ENCODE data around the gene ZNF506. TPM values are rescaled to one million over a fixed set of nuclear protein-coding genes. Genes with fewer than 3 reads are reported as not detected.
"Not testable (repeated sequence)": the region's sequence is repeated elsewhere in the genome, so short reads cannot be mapped to it uniquely, and the experiment has no call there.

Gene ZNF506
- total and polyA plus RNA-seq, 2 donors (not counting 3 experiments of a cell fraction or from before 2014, with no cell fraction given) = 6.4 to 10.7 TPM

DNA sequence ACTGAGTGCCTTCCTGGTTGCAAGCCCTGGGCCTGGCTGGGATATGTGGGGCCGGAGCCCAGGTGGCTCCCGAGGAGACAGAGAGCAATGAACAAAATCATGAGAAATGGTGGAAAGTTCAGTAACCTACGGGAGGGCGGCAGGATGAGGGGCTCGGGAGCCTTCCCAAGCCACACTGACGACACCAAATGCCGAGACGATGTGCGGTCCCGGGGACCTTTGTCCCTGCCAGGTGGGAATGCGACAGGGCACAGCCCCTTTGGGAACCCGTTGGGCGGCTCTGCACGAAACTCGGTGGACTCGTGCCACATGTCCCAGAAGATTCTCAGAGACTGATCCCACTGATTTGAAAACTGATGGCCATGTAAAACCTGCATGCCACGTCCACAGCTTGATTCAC lies 76.9 kb downstream of the ZNF506 start:
- DNase-seq (ENCODE audit: low read depth, low spot score) = no peak
- dilution Hi-C loops (cut with MboI; ENCODE audit: extremely low pct_ligation_motif_present, low sequenced_read_pairs) = no loop called here
- intact Hi-C loops (cut with micrococcal nuclease) = no loop called here

DNA sequence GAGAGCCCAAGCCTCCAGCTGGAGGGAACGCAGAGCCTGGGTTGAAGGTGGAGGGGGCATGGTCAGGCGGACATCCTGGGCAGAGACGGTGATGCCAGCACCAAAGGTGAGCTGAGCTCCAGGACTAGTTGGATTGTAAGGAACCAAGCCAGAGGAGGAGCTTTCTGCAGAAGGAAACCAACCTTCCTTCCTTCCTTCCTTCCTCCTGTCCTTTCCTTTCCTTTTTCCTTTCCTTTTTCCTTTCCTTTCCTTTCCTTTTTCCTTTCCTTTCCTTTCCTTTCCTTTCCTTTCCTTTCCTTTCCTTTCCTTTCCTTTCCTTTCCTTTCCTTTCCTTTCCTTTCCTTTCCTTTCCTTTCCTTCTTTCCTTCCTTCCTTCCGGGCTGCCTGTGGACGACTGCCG lies 77.6 kb downstream of the ZNF506 start:
- intact Hi-C loops (cut with micrococcal nuclease); H3K79me2 ChIP-seq (ENCODE audit: control insufficient read depth, insufficient read depth, low read length); H3K27me3 ChIP-seq (ENCODE audit: control insufficient read depth in 2 of 2, insufficient read depth in 2 of 2, low read length in 2 of 2); H3K4me3 ChIP-seq (replicated peaks in 1 of 3; ENCODE audit: insufficient read depth in 1 of 3, low read depth in 1 of 3, low read length in 3 of 3); H3K9me1 ChIP-seq (replicated peaks; ENCODE audit: control insufficient read depth, extremely low read depth, insufficient read depth, low read length); H3K4me1 ChIP-seq (ENCODE audit: control insufficient read depth, extremely low read depth, insufficient read depth, low read length); DNase-seq (ENCODE audit: low read depth, low spot score); H3K27ac ChIP-seq (ENCODE audit: insufficient read depth, low read depth, low read length); POLR2A ChIA-PET; H2AFZ ChIP-seq (ENCODE audit: low read depth, low read length); H3K9me3 ChIP-seq (replicated peaks; ENCODE audit: control insufficient read depth, insufficient read depth, low read length); H3K36me3 ChIP-seq (ENCODE audit: control insufficient read depth in 2 of 2, extremely low read depth in 1 of 2, insufficient read depth in 2 of 2, low read length in 2 of 2); FAIRE-seq; BruUV-seq (replicated peaks); H3K9ac ChIP-seq (replicated peaks; ENCODE audit: extremely low read depth, insufficient read depth, low read length); CTCF ChIA-PET; H3K4me2 ChIP-seq (ENCODE audit: insufficient read depth, low read length); H4K20me1 ChIP-seq (replicated peaks; ENCODE audit: control insufficient read depth, extremely low read depth, insufficient read depth, low read length); dilution Hi-C loops (cut with MboI; ENCODE audit: extremely low pct_ligation_motif_present, low sequenced_read_pairs): not testable (repeated sequence)

More for the DNA sequence above, 76.9 kb downstream of the ZNF506 start:
- TF ChIP-seq MYC (IDR thresholded peaks at IDR 0.05; ENCODE audit: low read depth, low read length) (no peak), POLR2AphosphoS5 (IDR thresholded peaks at IDR 0.05; ENCODE audit: insufficient read depth, low read depth, low read length) (no peak), FOS (IDR thresholded peaks at IDR 0.05; ENCODE audit: borderline replicate concordance, insufficient read depth, low read length) (no peak), EZH2 (IDR thresholded peaks at IDR 0.05; ENCODE audit: borderline replicate concordance, low read depth, low read length, severe bottlenecking) (no peak), POLR2A (IDR thresholded peaks at IDR 0.05; ENCODE audit: low read depth, low read length) (no peak), GATA2 (IDR thresholded peaks at IDR 0.05; ENCODE audit: insufficient read depth, insufficient read length, low read depth, low read length) (no peak), JUN (IDR thresholded peaks at IDR 0.05; ENCODE audit: borderline replicate concordance, insufficient read depth, insufficient read length, low read depth) (no peak)
- TF ChIP-seq, protein P1, sequence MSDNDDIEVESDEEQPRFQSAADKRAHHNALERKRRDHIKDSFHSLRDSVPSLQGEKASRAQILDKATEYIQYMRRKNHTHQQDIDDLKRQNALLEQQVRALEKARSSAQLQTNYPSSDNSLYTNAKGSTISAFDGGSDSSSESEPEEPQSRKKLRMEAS (IDR thresholded peaks at IDR 0.05; ENCODE audit: insufficient read depth, insufficient read length) = no peak
- TF ChIP-seq, protein P2, sequence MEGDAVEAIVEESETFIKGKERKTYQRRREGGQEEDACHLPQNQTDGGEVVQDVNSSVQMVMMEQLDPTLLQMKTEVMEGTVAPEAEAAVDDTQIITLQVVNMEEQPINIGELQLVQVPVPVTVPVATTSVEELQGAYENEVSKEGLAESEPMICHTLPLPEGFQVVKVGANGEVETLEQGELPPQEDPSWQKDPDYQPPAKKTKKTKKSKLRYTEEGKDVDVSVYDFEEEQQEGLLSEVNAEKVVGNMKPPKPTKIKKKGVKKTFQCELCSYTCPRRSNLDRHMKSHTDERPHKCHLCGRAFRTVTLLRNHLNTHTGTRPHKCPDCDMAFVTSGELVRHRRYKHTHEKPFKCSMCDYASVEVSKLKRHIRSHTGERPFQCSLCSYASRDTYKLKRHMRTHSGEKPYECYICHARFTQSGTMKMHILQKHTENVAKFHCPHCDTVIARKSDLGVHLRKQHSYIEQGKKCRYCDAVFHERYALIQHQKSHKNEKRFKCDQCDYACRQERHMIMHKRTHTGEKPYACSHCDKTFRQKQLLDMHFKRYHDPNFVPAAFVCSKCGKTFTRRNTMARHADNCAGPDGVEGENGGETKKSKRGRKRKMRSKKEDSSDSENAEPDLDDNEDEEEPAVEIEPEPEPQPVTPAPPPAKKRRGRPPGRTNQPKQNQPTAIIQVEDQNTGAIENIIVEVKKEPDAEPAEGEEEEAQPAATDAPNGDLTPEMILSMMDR (IDR thresholded peaks at IDR 0.05; ENCODE audit: extremely low read depth in 1 of 2, insufficient read depth in 1 of 2, low read depth in 1 of 2, low read length in 2 of 2) = no peak
- POLR2A ChIA-PET = no interaction called here
- Histone ChIP-seq H3K9me1 (replicated peaks; ENCODE audit: control insufficient read depth, extremely low read depth, insufficient read depth, low read length) (no peaks in the 10 kb centered on the region), H3K27me3 (ENCODE audit: control insufficient read depth in 2 of 2, insufficient read depth in 2 of 2, low read length in 2 of 2) (no peaks in the 10 kb centered on the region), H3K4me3 (replicated peaks in 1 of 3; ENCODE audit: insufficient read depth in 1 of 3, low read depth in 1 of 3, low read length in 3 of 3) (no peak overlapping the region), H3K27ac (ENCODE audit: insufficient read depth, low read depth, low read length) (no peak overlapping the region), H3K4me2 (ENCODE audit: insufficient read depth, low read length) (no peak overlapping the region), H3K9ac (replicated peaks; ENCODE audit: extremely low read depth, insufficient read depth, low read length) (no peak overlapping the region), H3K79me2 (ENCODE audit: control insufficient read depth, insufficient read depth, low read length) (no peaks in the 10 kb centered on the region), H2AFZ (ENCODE audit: low read depth, low read length) (no peak overlapping the region), H3K9me3 (replicated peaks; ENCODE audit: control insufficient read depth, insufficient read depth, low read length) (peaks cover 2% of the 10 kb centered on the region), H4K20me1 (replicated peaks; ENCODE audit: control insufficient read depth, extremely low read depth, insufficient read depth, low read length) (no peaks in the 10 kb centered on the region), H3K4me1 (ENCODE audit: control insufficient read depth, extremely low read depth, insufficient read depth, low read length) (no peaks in the 10 kb centered on the region), H3K36me3 (ENCODE audit: control insufficient read depth in 2 of 2, extremely low read depth in 1 of 2, insufficient read depth in 2 of 2, low read length in 2 of 2) (no peaks in the 10 kb centered on the region)
- CTCF ChIA-PET = no interaction called here
- no peak for FAIRE-seq
- BruUV-seq (replicated peaks) = no TSS peak

All from endothelial cell of umbilical vein (primary cell).